GM12892 (cell line): ENCODE measurements around the gene NUAK2.

Experiments used
- DNase-seq: peaks from one replicate; pipeline ENCODE4 v3.0.0; 2011; ENCODE audit not compliant: insufficient read length
- FAIRE-seq: peaks from 2 replicates; lab custom pipeline; 2011; peaks lifted over from hg19 to GRCh38; lab: Jason Lieb, UNC
- POLR2A ChIP-seq: IDR thresholded peaks from 2 replicates; pipeline ENCODE4 v1.6.1; 2011; ENCODE audit warnings: low read depth, low read length, control low read depth
- POLR2AphosphoS5 ChIP-seq: IDR thresholded peaks from 2 replicates; pipeline ENCODE4 v1.6.1; 2011; ENCODE audit warnings: low read depth, low read length, control low read depth
- TAF1 ChIP-seq: IDR thresholded peaks from 2 replicates; pipeline ENCODE4 v1.6.1; 2011; ENCODE audit warnings: low read depth, mild to moderate bottlenecking, control low read depth, low read length, borderline replicate concordance

NUAK2 gene

DNA sequence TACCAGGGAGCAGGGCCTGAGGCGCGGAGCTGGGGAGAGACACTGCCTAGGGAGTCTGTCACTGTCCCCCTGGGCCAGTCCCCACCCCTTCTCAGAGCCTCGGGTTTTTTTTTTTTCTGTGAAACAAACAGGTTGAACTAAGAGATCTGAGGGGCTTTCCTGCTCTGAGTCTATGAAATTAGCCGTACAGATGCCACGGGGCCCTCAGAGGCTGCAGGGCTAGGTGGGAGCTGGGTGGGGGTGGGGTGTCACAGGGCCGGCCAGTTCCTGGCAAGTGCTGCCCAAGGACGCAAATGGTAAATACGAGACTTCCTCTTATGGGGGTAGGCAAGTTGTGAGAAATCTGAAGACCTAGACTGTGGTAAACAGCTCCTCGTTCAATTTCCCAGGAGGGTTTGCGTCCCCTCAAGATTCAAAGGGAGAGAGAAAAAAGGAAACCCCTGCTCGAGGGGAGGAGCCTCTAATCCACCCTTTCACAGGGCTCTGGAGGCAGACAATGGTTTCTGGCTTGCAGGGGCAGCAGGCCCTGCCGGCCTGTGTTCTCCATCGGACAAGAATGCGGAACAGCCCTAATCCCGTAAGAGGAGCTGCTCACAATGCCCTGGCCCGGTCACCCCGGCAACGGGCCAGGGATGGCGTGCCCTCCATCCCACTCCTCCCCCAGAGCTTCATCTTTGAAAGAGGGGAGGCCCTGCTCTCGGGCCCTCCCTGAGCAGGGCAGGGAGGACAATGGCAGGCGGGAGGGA, 7.8 kb downstream of the NUAK2 start:
- DNase-seq (peak; percentile 49), FAIRE-seq (peak; percentile 87)
- no peak for TF ChIP-seq POLR2AphosphoS5
- 0 out of 2 replicates have a peak, but pooled peaks have one; percentile 25 for TF ChIP-seq TAF1
- peak; percentile 34; the same call in 1 of the 2 replicates for TF ChIP-seq POLR2A

GRCh38 chr1:205312866-205313562, 8.5 kb downstream of the NUAK2 start:
- no peak for DNase-seq
- TF ChIP-seq POLR2A (no peak), TAF1 (no peak), POLR2AphosphoS5 (no peak)
- no peak for FAIRE-seq

DNA sequence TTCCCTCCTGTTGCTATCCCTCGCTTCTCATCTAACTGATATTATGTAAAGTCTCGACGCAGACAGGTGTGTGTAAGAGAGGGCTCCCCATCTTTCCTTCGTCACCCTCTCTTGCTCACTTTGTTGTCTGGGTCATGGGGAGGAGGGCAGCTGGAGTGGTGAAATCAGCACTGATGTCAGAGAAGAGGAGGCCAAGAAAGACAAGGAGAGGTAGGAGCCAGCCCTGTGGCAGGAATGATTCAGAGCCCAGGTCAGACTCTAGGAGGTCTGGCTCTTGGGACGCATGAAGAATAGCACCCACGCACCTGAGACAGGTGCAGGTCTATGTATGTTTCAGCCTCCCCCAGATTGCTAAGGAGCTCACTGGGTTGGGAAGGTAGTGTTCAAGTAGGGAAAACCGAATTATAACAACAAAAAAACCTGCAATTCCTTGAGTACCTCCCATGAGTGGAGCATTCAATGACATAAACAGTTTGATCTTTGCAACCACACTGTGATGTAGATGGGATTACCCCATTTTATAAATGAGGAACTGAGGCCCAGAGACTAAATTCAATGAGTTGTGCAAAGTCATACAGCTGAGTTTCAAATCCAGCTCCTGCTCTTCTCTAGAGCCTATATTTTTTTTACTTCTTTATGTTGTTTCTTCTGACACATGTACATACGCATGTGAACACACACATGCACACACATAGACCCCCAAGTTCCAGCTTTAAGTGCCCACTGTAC, 10.4 kb downstream of the NUAK2 start:
- DNase-seq (no peak), FAIRE-seq (peak; percentile 46)

GRCh38 chr1:205309741-205310140, 11.8 kb downstream of the NUAK2 start:
- FAIRE-seq (no peak), DNase-seq (no peak)

More for the DNA sequence above, 10.4 kb downstream of the NUAK2 start:
- TF ChIP-seq TAF1 (no peak), POLR2AphosphoS5 (no peak), POLR2A (no peak)

DNA sequence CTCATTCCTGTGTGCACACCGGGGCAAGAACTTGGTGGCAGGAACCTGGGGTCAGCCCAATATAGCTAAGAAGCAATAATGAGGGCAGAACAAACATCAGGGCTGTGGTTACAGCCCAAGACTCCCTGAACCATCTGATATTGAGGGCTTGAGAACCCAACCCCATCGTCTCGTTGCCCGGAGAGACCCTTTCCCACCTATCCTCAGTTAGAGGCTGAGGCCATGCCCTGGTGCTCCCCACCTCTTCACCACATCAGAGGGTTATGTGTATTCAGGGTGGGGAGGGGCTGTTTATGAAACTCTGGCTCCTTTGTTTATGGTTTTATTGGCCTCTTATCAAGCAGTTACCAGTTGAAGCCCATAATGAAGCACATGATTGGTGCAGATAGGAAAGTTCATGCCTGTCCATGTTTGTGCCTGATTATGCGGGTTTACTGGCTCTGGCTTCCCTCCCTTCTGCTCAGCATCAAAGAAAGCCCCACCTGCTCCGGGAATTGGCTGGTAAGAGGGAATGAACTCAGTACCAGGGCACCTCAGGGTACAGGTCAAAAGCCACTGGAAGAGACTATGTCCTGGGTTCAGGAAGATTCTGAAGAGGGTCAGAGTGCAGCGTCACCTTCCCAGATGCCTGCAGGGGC, 14.5 kb downstream of the NUAK2 start:
- TF ChIP-seq POLR2AphosphoS5 (no peak), TAF1 (no peak), POLR2A (no peak)
- no peak for DNase-seq
- no peak for FAIRE-seq

More at GRCh38 chr1:205309741-205310140, 11.8 kb downstream of the NUAK2 start:
- TF ChIP-seq TAF1 (no peak), POLR2AphosphoS5 (no peak), POLR2A (no peak)

DNA sequence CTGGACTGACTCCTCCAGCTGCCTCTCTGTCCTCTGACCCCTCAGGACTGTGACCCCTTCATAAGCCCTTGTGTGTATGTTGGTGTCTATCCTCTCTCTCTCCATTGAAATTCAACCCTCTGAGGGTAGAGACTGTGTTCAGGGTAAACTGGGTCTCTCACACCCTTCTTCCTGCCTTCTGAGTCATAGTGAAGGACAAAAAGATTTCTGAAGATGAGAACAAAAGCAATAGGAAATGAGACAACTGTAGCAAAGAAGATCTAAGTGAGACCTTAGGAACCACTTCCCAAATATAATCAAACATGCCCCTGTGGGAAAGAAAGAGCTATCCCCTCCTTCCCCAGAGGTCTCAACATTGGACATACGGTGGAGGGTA, 16.9 kb downstream of the NUAK2 start:
- TF ChIP-seq POLR2A (no peak), POLR2AphosphoS5 (no peak), TAF1 (no peak)
- FAIRE-seq, result no peak
- DNase-seq, result no peak

DNA sequence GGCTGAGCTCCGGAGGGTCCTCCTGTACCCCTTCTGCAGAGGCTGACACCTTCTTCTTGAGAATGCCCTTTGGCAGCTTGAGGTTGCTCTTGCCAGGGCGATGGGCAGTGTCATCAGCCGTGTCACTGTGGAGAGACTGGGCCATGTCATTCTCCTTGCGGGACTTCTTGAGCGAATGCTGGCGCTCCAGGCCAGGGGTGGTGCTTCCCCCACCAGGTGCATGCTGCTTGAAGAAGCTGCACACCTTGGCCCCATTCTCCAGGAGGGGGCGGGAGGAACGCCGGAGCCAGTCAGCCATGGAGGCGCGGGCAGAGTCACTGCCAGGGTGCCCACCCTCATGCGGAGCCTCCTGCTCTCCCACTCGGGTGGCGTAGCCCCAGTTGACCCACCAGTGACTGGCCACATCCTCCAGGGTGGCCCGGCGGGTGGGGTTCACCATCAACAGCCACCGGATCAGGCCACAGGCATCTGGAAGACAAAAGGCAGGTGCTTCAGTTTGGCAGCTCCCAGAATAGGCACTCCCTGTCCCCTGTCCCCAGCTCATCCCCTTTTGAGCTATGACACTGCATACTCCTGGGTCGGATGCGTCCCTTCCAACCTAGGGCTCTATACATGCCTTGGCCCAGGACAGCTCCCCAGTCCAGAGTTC, 17.4 kb downstream of the NUAK2 start:
- DNase-seq (no peak), FAIRE-seq (no peak)
- TF ChIP-seq POLR2A, result no peak
- TF ChIP-seq TAF1, result no peak

DNA sequence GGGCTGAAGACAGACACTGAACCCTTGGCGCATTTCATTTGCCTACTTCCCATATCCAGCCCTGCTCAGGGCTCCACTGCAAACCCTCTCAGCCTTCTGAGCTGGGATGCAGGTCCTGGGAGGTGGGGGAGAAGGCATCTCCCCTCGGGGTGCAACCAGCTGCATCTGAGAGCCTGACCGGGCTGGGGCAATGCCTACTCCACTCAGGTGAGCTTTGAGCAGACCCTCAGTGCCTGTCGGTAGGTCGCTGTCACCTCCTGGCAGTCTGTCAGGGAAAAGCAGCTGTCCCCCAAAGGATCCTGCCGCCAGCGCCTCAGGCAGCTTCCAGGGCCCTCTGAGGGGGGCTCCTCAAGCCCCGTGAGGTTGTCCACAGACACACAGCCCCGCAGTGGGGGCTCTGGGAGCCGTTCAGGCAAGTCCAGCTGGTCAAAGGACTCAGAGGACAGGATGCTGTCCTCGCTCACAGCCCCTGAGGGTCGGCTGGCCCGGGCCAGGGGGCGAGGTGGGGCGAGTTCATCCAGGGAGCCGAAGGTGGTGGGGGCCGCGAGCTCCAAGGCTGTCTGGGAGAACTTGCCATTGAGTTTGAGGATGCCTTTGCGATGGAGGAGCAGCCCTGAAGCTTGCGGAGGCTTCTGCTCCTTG, 18.2 kb downstream of the NUAK2 start:
- DNase-seq, result no peak
- TF ChIP-seq POLR2A (no peak), TAF1 (no peak), POLR2AphosphoS5 (no peak)
- FAIRE-seq, result no peak

- DNase-seq (no peak), FAIRE-seq (no peak)
- TF ChIP-seq TAF1 (no peak), POLR2AphosphoS5 (no peak), POLR2A (no peak)
These were observed 19.5 kb downstream of the NUAK2 start for GRCh38 chr1:205301842-205302588.
